ENCODE measurements around the gene MDP1.
A peak's percentile ranks its signal among the peaks of the same experiment; 100 is the strongest.

The MDP1 gene

DNA sequence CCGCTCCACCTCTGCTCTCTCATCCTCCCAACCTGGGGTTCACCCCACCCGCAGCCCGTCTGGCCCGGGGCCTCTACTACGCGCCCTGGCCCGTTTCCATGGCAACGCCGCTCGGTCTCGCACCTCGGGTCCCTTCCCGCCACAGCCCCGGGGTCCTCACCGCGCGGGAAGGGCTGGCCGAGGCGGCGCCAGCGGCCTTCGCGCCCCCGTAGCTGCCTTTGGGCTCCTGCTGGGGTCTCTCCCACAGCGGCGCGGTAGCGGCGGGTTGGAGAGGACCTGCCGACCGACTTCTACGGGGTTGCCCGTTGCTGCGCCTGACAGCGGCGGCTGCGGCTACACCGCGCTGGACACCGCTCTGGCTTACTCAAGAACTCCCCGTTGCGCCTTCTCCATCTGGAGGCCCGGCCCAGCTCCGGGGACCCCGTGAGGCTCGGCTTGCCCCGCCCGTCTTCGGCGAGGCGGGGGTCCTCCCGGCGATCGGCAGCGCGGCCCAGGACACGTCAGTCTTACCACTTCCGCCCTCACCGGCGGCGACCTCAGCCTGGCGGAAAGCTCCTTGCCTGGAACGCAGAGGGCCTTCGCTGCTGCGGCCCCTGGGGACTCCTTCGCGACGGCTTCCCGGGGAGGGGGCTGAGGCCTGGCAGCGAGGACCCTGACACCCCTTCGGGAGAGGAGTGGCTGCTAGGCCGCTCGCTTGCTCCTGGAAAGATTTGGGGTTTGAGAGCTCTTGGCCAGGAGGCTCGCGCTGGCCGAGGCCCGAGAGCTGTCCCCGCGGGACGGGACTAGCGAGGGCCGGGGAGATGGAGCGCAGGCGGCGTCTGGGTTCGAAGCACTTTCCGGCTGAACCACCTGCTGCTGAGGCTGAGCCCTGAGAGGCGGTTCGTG, 20.4 kb downstream of the MDP1 start, which contains the start of gene TM9SF1:
TSS of gene TM9SF1 (minus strand) at position 256 of the 885 bp plus-strand sequence. CDS start 422 bp downstream, outside the sequence.
- peak; percentile 55 for DNase-seq

DNA sequence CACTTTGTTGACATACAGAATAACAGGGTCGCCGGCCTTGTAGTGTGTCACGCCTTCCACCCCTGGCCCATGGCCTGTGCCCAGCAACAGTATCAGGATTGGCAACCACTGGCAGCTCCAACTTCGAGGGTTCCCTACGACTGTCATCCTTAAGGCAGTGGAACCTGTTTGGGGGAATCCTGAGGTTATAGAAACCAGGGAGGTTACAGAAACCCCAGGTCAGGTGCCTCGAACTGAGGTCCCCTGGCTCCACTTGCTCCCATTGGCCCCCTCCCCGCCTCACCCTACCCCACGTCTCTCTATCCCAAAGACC, 21.0 kb downstream of the MDP1 start:
- DNase-seq = no peak

DNA sequence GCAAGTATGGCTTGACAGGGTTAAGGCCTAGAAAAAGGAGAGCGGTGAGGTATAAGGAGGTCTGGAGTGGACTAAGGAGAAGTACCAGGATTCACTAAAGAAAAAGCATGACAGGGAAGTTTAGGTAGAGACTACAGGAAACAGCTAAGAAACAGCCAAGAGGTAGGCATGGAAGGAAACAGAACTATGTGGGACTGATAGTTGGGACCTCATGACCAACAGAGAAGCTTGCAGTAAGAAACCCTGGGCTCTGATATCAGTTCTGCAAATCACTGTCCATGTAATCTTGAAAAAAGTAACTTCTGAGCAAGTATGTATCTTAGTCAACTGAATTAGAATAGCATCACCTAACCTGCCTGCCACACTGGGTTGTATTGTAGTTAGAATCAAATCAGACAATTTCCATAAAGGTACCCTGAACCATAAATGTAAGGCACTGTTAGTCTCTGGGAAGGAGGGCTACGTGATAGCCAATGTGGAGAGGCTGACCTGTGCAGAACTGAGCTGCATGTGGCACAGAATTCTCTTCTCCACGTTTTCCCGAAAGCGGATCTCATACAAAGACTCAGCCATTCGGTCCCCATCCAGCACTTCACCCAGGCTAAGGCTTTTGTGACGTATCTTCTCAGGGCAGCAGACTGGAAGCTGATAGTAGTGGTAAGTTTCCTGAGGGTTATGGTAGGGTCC, 21.5 kb downstream of the MDP1 start:
- no peak for DNase-seq

DNA sequence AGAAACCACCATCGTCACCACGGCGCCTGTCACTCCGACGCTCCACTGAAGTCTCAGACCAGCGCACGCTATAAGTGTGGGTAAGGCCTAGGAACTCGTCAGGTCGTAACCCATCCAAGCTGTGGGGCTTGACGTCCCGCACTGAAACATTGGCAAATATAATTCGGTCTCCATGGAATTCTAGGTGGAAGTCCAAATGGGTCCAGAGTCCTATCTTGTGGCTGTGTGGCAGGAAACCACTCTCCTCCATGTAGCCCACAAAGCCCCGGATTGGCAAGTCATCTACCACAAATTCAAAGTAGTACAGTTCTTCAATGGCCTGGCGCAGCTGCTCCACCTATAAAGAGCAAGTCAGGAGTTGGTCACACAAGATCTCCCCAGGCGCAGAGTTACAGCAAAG, 22.9 kb downstream of the MDP1 start:
- DNase-seq = no peak

DNA sequence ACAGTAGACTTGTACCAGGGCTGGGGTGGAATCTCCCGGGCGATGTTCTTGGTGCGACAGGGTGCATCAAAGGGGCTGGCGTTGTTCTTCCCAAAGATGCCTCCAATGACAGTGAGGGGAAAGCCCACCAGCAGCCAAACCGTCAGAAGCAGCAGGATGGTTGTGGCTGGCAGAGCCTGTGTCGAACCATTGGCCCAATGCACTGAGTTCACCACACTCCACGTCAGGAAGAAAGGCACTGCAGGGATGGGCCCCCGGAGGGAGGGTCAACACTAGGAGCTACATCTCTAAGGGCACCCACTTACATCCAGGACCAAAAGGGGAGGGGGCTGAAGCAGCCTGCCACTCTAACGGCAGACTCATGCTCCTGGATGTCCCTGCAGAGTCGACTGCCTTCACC, 25.4 kb downstream of the MDP1 start:
- no peak for DNase-seq

DNA sequence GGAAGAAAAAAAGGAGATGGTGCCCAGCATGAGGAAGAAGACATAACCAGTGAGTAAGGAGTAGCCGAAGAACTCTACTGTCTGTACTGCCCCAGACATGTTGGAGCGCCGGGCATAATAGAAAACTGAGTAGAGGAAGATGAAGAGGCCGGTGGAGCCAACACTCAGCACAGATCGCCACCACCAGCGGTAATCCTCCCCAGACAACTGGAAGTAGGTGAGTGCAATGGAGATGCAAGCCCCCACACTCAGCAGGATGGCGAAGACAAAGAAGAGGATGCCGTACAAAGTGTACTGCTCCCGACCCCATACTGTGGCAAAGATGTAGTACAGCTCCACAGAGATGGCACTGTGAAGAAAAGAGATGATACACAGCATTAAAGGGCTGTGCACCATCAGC, 26.4 kb downstream of the MDP1 start:
- DNase-seq = no peak

DNA sequence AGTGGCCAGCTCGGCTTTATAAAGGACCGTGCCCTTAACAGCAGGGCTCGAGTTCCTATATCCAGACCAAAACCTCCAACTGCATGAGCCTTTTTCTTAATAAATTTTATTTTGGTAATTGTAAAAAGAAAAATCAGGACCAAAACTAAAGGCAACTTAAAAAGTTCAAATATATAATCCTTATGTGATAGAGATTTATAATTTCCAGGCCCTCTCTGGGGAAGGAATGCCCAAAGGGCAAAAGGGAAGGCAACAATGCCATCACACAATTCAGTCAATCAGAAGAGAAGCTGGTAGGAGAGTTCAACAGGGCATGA, 26.8 kb downstream of the MDP1 start:
- no peak for DNase-seq

DNA sequence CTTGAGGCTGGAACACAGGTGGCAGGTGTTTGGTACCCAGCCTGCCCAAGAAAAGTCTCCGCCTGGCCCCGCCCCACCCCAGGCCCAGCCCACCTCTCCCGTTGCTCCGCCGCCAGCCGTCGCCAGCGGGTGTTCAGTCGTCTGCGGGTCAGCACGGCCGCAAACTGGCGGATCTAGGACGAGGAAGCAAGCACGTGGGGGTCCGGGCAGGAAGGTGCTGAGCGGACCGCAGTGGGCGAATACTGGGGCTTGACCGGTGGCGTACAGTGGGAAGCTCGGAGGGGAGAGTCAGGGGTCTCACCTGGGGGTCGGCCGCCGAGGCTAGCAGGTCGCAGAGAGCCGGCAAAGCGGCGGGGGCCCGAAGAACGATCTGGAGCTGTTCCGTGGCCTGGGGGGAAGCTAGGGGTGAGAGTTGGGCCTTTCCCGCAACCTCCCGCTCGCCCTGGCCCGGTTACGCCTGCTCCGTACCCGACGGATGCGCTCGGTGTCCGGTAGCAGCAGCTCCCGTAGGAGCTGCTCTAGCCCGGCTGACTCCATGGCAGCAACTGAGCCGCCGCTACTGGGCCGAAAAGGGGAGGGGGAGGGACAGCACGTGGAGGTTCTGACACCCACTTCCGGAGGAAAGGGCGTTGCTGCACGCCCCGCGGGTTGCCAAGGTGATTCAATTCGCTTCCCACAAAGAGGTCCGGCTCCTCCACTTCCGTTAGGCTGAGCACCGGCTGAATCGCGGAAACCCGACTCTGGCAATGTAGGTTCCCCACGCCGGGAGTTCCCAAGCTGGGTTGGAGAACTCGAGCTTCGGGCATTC, 27.4 kb downstream of the MDP1 start, which contains the start of gene IPO4:
TSS of gene IPO4 (minus strand) at position 566 of the 808 bp plus-strand sequence. CDS start at position 537, 29 bp downstream.
- peak; percentile 96 for DNase-seq

DNA sequence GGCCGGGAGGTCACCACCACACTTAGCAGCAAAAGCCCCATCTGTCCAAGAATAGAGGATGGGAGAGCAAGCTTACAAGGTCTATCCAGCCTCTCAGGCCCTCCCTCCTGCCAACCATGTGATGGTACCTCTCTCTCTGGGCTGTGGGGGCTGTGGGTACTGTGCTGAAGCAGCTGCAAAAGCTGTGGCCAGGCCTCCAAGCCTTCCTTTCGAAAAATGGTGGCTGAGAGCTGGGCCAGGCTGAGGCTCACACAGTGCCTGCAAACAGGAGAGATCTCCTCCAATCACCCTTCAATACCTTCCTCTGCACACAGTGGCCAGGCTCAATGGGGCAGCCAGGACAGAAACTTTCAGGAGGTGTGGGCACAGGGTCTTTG, 28.3 kb downstream of the MDP1 start:
- DNase-seq = no peak

DNA sequence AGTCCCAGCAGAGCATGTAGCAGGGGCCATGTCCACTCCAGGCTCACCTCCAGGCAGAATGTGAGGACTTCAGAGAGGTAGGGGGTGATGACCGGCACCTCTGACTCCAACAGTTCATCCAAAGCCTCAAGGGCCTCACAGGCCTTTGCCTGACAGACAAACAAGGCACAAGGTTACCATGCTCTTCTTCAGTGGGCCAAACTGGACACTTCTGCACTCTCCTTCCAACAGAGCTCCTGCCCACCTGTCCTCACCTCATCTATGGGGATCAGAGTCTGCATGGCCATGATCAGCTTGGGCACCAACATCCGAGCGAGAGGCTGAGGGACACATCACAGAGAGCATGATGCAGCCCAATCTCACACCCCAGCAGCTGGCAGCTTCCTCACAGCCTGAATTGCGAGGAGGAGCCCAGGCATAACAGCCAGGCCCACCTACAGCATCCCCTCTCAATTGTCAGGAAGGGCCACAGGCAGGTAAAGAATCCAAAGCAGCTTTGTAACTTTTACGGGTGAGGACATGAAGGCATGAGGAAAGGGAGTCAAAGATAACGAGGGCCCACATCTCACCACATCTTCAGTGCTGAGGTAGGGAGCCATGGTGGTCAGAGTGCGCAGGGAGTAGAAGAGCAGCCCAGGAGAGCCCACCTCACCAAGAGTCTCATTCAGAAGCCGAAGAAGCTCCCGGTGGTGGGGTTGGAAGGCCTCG, 28.9 kb downstream of the MDP1 start:
- DNase-seq = no peak

DNA sequence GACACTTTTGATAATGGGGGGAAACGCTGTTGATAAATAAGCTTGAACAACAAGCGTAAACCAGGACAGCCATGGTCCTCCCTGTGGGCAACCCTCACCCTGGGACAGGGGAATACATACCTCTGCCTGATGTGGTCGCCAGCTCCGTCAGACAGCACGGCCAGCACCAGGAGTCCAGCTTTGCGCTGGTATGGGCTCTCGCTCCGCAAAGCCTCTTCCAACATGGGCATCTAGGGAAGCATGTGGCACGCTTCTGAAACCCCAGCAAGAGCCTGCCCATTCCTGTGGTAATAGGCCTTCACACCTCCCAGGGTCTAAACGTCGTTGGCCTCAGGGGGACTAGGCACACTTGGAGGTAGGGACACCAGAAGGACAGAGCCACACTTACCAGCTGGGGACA, 30.1 kb downstream of the MDP1 start:
- DNase-seq = no peak

DNA sequence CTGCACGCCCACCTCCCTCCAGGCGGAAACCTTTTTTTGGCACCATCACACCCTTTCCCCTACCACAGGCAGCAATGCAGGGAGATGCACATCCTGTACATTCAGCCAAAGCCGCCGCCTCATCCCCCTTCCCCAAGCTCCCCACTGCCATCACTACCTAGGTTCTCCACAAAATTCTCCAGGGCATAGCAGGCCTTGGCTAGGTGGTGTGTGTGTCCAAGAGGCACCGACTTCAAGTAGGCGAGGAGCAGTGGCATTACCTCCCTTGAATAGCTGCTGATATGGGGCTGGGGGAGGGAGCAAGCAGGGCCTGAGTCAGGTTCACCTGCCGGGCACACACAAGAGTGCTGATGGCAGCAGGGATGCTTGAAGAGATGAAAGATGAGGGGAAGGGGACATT, 30.8 kb downstream of the MDP1 start:
- no peak for DNase-seq

DNA sequence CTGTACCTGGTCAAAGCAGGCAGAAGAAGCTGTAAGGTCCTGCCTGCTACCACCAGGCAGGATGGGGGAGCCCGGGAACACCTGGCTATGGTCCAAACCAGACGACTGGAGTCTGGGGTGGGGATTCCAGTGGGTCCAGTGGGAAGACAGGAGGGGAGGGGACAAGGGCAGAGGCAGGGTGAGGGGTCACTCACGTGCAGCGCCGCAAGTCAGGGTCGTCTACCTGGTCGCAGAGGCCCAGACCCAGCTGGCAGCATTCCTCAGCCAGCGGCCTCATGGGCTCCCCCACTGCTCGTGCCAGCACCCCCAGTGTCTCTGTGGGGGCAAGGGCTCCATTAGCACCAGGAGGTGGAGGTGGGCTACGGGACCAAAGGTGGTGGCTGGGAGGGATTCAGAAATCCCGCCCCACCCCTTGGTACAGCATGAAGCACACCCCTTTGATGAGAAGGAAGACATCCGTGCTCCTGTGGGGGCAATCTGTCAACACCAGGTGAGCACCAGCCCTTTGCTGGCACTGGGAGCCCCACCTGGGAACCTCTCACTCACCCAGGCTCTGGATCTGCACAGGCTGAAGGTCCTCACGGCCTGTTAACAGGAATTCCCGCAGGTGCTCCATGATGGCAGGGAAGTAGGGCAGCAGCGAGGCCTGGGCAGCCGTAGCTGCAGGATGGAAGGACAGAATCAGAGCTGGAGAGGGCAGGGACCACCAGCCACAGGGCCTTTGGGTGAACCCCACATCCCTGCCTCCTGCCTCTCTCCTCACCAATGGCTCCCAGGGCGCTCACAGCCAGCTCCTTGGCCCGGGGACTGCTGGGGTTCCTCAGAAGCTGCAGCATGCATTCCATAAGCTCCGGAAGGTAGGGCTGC, 31.5 kb downstream of the MDP1 start:
- no peak for DNase-seq

DNA sequence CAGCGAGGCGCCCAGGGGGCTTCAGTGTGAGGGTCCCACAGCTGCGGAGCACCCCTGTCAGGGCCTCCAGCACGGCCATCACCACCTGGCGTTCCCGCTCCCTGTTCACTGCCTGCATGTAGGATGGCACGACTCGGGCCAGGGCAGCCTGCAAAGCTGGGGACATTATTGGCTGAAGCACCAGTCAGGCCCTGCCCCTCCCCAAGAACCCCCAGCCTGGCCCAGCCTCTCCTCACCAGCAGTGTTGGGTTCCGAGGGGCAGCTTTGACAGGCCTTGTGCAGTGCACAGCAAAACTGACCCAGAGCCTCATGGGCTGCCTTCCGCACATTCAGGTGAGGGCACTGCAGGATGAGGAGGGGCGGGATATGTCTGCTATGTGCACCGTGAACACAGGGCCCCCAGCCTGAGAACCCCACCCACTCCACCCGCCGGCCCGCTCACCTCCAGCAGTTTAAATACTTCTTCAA, 32.8 kb downstream of the MDP1 start:
- no peak for DNase-seq

DNA sequence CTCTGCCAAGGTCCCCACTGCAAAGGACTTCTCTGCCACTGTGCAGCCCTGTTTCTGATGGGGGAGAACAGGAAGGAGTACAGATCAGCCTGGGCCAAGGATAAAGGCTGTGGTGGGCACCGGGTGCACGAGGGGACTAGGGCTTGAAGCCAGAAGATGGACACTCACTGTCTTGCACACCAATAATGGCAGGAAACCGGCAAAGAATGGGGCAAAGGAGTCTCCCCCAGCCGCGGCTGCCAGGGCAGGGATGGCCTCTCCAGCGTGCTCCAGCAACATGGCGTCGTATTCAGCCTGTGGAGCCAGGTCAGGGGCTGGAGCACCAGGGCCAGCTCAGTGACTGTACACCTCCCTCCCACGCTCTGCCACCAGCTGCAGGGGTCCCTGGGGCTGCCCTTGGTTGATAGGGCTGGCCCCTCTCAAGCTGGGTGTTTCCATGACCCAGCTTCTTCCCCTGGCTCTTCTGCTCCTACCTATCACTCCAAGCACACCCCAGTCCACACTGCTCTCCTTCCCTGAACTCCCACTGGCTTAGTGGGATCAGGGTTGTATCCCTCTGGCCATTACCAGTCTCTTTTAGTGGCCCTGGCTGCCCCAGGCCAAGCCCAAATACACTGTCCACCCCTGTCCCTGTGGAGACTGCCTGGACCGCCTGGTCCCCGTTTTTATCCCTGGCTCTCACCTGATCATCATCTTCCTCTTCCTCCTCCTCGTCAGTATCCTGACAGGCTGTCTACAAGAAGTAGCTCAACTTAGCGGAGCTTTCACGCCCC, 33.6 kb downstream of the MDP1 start:
- no peak for DNase-seq

DNA sequence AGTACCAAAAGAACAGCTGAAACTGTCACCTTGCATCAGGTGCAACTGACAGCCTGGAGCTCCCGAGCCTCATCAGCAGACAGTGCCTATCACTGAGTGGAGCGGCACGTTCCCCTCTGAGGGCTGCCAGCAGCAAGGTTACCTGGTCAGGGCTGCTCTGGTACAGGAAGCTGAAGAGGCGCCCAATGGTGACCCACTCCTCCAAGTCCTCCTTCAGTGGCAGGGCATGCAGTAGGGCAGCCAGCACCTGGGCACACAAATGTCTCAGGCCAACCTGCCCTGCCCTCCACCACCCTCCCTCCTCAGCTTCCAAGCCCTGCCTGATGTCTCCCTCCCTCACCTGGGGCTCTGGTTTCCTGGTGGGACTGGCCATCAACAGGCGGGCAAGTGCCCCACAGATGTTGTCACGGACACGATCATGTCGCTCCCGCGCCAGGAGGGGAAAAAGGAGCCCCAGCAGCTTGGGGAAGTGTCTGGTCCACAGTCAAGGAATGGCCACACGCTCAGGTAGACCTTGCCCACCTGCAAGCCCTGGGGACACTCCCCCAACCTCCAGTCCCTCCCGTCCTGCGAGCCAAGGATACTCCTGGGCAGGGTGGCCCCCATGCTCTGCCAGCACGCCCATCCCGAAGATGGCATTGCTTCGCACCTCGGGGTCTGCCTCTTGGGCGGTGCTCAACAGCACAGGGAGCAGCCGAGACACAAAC, 34.3 kb downstream of the MDP1 start:
- DNase-seq = no peak

DNA sequence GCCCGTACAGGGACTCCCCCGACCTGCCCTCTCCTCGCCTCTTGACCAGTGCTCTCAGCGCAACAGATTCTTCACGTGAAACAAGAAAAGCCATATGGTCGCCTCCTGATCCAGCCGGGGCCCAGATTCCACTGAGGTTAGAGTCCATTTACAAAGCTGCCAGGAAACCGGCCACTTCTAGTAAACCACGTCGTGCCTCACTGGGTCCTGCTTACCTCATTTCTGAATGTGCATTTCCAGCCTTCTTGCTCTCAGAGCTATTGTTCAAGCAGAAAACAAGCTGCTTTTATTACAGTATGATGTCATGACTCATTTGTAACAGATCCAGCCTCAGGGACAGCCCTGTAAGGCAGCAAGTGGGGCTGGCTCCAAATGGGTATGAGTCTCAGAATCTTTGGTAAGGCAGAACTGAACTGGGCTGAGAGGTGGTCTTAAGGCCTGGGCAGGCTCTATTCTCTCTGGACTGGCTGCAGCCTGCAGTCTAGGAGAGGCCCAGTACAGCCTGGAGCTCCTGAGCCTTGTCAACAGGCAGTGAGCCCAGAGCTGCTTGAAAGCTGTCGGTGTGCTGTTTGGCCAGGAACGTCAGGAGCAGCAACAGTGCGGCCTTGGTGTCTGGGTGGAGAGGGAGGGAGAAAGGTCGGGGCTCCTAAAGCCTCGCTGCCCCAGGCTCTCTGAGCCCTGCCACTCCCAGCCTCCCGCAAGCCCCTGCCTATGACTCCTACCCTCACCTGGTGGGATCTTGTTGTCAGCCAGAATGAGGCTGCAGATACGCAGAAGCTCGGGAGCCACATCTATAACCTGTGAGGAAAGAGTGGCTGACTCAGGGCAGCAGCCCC, 35.7 kb downstream of the MDP1 start:
- DNase-seq = no peak

DNA sequence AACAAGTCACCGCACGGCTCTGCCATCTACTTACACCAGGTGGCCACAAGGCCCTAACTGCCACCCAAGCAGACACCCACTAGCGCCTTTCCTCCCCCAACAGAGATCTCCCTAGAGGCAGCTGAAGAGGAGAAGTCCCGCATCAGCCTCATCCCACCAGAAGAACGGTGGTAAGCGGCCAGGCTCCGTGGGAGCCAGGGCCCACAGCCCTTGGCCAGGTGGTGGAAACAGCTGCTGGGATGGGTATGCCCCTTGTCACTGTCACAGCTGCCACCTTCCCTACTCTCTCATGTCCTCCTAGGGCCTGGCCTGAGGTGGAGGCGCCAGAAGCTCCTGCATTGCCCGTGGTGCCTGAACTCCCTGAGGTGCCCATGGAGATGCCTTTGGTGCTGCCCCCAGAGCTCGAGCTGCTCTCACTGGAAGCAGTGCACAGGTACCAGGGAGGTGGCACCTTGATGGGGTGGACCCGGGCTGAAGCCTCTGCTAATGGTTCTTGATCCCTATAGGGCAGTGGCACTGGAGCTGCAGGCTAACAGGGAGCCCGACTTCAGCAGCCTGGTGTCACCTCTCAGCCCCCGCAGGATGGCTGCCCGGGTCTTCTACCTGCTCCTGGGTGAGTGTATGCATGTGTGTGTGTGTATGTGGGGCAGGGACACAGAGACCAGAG, 36.4 kb downstream of the MDP1 start:
- no peak for DNase-seq

All from NCI-H1694 treated with DMSO at 0.1 percent for 48 hours (cell line).